Measurements from ENCODE around the gene SLK. TPM values are rescaled to one million over a fixed set of nuclear protein-coding genes. Genes with fewer than 3 reads are reported as not detected.

The SLK gene
- total RNA-seq, 1 donor from 2014 or later, result 27.5 TPM

DNA sequence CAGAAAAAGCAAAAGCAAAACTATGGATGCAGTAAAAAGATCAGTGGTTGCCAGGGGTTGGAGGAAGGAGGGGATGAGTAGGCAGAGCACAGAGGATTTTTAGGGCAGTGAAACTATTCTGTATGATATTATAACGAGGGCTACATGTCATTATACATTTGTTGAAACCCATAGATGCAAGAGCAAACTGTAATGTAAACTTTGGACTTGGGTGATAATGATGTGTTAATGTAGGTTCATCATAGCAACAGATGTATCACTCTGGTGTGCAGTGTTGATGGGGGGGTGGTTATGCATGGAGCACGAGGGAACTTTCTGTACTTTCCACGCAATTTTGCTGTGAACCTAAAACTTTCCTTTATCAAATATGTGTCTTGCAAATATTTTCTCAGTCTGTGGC, 23.2 kb downstream of the SLK start:
- Mint-ChIP-seq H3K4me1 (ENCODE audit: low read depth, unreplicated experiment) (peaks cover 6% of the 10 kb centered on the region), H3K9me3 (ENCODE audit: unreplicated experiment) (no peaks in the 10 kb centered on the region), H3K27ac (ENCODE audit: unreplicated experiment) (no peak overlapping the region), H3K4me3 (ENCODE audit: unreplicated experiment) (no peak overlapping the region), H3K27me3 (ENCODE audit: low read depth, unreplicated experiment) (no peaks in the 10 kb centered on the region), H3K36me3 (ENCODE audit: low read depth, unreplicated experiment) (no peaks in the 10 kb centered on the region)
- no peaks in the 10 kb centered on the region for H3K9me3 ChIP-seq (ENCODE audit: insufficient read depth, low read depth, low read length)
- no peak overlapping the region for H3K4me2 ChIP-seq (ENCODE audit: low read length)
- no peaks in the 10 kb centered on the region for H3K27me3 ChIP-seq (ENCODE audit: insufficient read depth, low read length)
- peaks cover 4% of the 10 kb centered on the region for H3K36me3 ChIP-seq (ENCODE audit: insufficient read depth, low read length)
- no peak overlapping the region for H3K27ac ChIP-seq (ENCODE audit: low read depth, low read length)
- H3K9ac ChIP-seq (ENCODE audit: low read length), result no peak overlapping the region
- H3K79me2 ChIP-seq (ENCODE audit: insufficient read depth, low read length), result peaks cover 45% of the 10 kb centered on the region
- no peak for DNase-seq (ENCODE audit: low read depth)
- H3K4me1 ChIP-seq (ENCODE audit: insufficient read depth, low read length), result no peaks in the 10 kb centered on the region
- no peak for FAIRE-seq
- peaks cover 24% of the 10 kb centered on the region for H4K20me1 ChIP-seq (ENCODE audit: insufficient read depth, low read length)
- TF ChIP-seq EZH2 (IDR thresholded peaks at IDR 0.05; ENCODE audit: insufficient read depth, low read length), result no peak
- TF ChIP-seq, protein P1, sequence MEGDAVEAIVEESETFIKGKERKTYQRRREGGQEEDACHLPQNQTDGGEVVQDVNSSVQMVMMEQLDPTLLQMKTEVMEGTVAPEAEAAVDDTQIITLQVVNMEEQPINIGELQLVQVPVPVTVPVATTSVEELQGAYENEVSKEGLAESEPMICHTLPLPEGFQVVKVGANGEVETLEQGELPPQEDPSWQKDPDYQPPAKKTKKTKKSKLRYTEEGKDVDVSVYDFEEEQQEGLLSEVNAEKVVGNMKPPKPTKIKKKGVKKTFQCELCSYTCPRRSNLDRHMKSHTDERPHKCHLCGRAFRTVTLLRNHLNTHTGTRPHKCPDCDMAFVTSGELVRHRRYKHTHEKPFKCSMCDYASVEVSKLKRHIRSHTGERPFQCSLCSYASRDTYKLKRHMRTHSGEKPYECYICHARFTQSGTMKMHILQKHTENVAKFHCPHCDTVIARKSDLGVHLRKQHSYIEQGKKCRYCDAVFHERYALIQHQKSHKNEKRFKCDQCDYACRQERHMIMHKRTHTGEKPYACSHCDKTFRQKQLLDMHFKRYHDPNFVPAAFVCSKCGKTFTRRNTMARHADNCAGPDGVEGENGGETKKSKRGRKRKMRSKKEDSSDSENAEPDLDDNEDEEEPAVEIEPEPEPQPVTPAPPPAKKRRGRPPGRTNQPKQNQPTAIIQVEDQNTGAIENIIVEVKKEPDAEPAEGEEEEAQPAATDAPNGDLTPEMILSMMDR (IDR thresholded peaks at IDR 0.05; ENCODE audit: insufficient read depth, low read depth, low read length), result no peak
- no peak overlapping the region for H3K4me3 ChIP-seq (ENCODE audit: insufficient read depth, low read depth, low read length)
- no peak overlapping the region for H2AFZ ChIP-seq (ENCODE audit: low read depth, low read length)

DNA sequence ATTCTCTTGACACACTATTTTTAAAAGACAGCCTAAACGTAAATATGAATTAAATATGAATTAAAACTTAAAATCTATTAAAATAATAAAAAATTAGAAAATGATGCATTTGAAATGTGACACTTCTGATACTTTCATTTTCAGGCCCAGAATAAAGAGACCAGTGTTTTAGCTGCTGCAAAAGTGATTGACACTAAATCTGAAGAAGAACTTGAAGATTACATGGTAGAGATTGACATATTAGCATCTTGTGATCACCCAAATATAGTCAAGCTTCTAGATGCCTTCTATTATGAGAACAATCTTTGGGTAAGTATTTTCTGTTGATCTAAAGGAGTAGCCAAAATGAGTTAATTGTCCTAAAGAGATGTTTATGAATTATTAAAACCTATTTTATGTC, 23.6 kb downstream of the SLK start:
- Histone ChIP-seq H3K27ac (ENCODE audit: low read depth, low read length) (no peak overlapping the region), H2AFZ (ENCODE audit: low read depth, low read length) (no peak overlapping the region), H3K9ac (ENCODE audit: low read length) (no peak overlapping the region), H3K27me3 (ENCODE audit: insufficient read depth, low read length) (no peaks in the 10 kb centered on the region), H3K36me3 (ENCODE audit: insufficient read depth, low read length) (peaks cover 4% of the 10 kb centered on the region), H3K4me3 (ENCODE audit: insufficient read depth, low read depth, low read length) (no peak overlapping the region), H3K4me2 (ENCODE audit: low read length) (no peak overlapping the region), H3K9me3 (ENCODE audit: insufficient read depth, low read depth, low read length) (no peaks in the 10 kb centered on the region), H4K20me1 (ENCODE audit: insufficient read depth, low read length) (peaks cover 22% of the 10 kb centered on the region), H3K4me1 (ENCODE audit: insufficient read depth, low read length) (no peaks in the 10 kb centered on the region), H3K79me2 (ENCODE audit: insufficient read depth, low read length) (peaks cover 41% of the 10 kb centered on the region)
- FAIRE-seq (no peak), DNase-seq (ENCODE audit: low read depth) (no peak)
- no peaks in the 10 kb centered on the region for H3K36me3 Mint-ChIP-seq (ENCODE audit: low read depth, unreplicated experiment)
- no peak overlapping the region for H3K27ac Mint-ChIP-seq (ENCODE audit: unreplicated experiment)
- H3K4me3 Mint-ChIP-seq (ENCODE audit: unreplicated experiment), result no peak overlapping the region
- peaks cover 6% of the 10 kb centered on the region for H3K4me1 Mint-ChIP-seq (ENCODE audit: low read depth, unreplicated experiment)
- no peaks in the 10 kb centered on the region for H3K9me3 Mint-ChIP-seq (ENCODE audit: unreplicated experiment)
- H3K27me3 Mint-ChIP-seq (ENCODE audit: low read depth, unreplicated experiment), result no peaks in the 10 kb centered on the region
- TF ChIP-seq EZH2 (IDR thresholded peaks at IDR 0.05; ENCODE audit: insufficient read depth, low read length), result no peak
- TF ChIP-seq, protein P1 (IDR thresholded peaks at IDR 0.05; ENCODE audit: insufficient read depth, low read depth, low read length), result no peak

DNA sequence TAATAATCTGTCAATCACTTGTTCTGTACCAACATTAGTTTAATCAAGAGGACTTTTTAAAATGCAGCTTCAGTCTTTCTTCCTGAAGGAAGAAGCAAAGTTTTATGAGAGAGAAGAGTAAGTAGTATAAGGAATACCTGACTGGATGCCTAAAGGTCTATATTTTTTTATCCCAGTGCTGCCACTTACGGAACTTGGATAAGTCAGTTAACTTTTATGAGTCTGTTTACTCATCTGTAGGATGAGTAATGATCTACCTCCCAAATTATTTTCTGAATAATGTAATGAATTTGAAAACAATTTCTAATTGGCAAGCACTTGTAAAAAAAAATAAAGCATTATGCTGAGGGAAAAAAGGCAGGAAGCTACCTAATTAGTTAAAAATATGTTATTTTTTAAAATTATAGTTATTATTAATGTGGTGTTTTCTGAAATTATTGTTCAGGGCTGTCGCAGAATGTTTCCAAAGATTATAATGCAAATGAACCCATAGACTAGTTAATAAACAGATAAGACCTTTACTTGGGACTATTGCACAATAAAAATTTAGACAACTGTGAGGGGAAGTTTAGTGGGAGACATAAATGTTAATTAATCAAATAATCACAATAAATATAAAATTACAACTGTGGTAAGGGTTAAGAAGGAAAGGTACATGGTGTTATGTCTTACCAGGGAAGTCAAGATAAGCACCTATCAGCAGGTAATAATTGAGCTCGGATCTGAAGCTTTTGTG, 24.6 kb downstream of the SLK start:
- Histone ChIP-seq H3K4me2 (ENCODE audit: low read length) (no peak overlapping the region), H3K4me3 (ENCODE audit: insufficient read depth, low read depth, low read length) (no peak overlapping the region), H3K27ac (ENCODE audit: low read depth, low read length) (no peak overlapping the region), H2AFZ (ENCODE audit: low read depth, low read length) (no peak overlapping the region), H3K36me3 (ENCODE audit: insufficient read depth, low read length) (peaks cover 4% of the 10 kb centered on the region), H3K9me3 (ENCODE audit: insufficient read depth, low read depth, low read length) (no peaks in the 10 kb centered on the region), H3K9ac (ENCODE audit: low read length) (no peak overlapping the region), H4K20me1 (ENCODE audit: insufficient read depth, low read length) (peaks cover 17% of the 10 kb centered on the region), H3K27me3 (ENCODE audit: insufficient read depth, low read length) (no peaks in the 10 kb centered on the region), H3K79me2 (ENCODE audit: insufficient read depth, low read length) (peaks cover 31% of the 10 kb centered on the region), H3K4me1 (ENCODE audit: insufficient read depth, low read length) (no peaks in the 10 kb centered on the region)
- Mint-ChIP-seq H3K27ac (ENCODE audit: unreplicated experiment) (no peak overlapping the region), H3K27me3 (ENCODE audit: low read depth, unreplicated experiment) (no peaks in the 10 kb centered on the region), H3K4me3 (ENCODE audit: unreplicated experiment) (no peak overlapping the region), H3K9me3 (ENCODE audit: unreplicated experiment) (no peaks in the 10 kb centered on the region), H3K36me3 (ENCODE audit: low read depth, unreplicated experiment) (no peaks in the 10 kb centered on the region), H3K4me1 (ENCODE audit: low read depth, unreplicated experiment) (peaks cover 6% of the 10 kb centered on the region)
- TF ChIP-seq, protein P1 (IDR thresholded peaks at IDR 0.05; ENCODE audit: insufficient read depth, low read depth, low read length), result no peak
- no peak for TF ChIP-seq EZH2 (IDR thresholded peaks at IDR 0.05; ENCODE audit: insufficient read depth, low read length)
- no peak for FAIRE-seq
- no peak for DNase-seq (ENCODE audit: low read depth)
